Right atrium auricular region (tissue), 2 donors: Measurements from ENCODE around the gene CTTNBP2. TPM values are rescaled to one million over a fixed set of nuclear protein-coding genes. Genes with fewer than 3 reads are reported as not detected.

Source experiments
- DNase-seq: peaks from one replicate; pipeline ENCODE4 v3.0.0-alpha.2; 2019; ENCODE audit warnings: low spot score
- H3K27ac ChIP-seq, 2 donors: fragments of 200-600 bp; sonication (generic); 1 replicate in 1 of 2; 2 replicates in 1 of 2; pipeline ENCODE4 v1.5.1; 2016 to 2019
- H3K27me3 ChIP-seq, 2 donors: fragments of 200-600 bp; sonication (generic); one replicate each; pipeline versions ENCODE4 v1.5.1 to v1.6.0; 2017 to 2019
- H3K36me3 ChIP-seq: fragments of 200-600 bp; sonication (generic); one replicate; pipeline ENCODE4 v1.5.1; 2016
- H3K4me1 ChIP-seq, 2 donors: fragments of 200-600 bp; sonication (generic); one replicate each; pipeline versions ENCODE4 v1.5.1 to v1.6.0; 2017 to 2019
- H3K4me3 ChIP-seq, 2 donors: fragments of 200-600 bp; sonication (generic); 1 replicate in 1 of 2; 2 replicates in 1 of 2; pipeline ENCODE4 v1.5.1; 2017 to 2019; ENCODE audit warnings: mild to moderate bottlenecking in 1 of 2, moderate library complexity in 1 of 2
- H3K9me3 ChIP-seq, 2 donors: fragments of 200-600 bp; sonication (generic); one replicate each; pipeline ENCODE4 v1.5.1; 2019
- total RNA-seq, 2 donors: library from RNA; depleted of rRNA; stranded (reverse); fragments of >200 nt; gene quantifications; one replicate each; pipeline ENCODE4 v1.1.0, GENCODE V29; 2016
- TF ChIP-seq, protein P1 (sequence below), 2 donors: fragments of 200-600 bp; sonication (generic); IDR thresholded peaks; one replicate each; pipeline ENCODE4 v1.5.1; 2019; ENCODE audit warnings: antibody characterized with exemption in 2 of 2

The CTTNBP2 gene
- total RNA-seq, 2 donors from 2014 or later = 4.4 to 4.6 TPM

- TF ChIP-seq, protein P1, sequence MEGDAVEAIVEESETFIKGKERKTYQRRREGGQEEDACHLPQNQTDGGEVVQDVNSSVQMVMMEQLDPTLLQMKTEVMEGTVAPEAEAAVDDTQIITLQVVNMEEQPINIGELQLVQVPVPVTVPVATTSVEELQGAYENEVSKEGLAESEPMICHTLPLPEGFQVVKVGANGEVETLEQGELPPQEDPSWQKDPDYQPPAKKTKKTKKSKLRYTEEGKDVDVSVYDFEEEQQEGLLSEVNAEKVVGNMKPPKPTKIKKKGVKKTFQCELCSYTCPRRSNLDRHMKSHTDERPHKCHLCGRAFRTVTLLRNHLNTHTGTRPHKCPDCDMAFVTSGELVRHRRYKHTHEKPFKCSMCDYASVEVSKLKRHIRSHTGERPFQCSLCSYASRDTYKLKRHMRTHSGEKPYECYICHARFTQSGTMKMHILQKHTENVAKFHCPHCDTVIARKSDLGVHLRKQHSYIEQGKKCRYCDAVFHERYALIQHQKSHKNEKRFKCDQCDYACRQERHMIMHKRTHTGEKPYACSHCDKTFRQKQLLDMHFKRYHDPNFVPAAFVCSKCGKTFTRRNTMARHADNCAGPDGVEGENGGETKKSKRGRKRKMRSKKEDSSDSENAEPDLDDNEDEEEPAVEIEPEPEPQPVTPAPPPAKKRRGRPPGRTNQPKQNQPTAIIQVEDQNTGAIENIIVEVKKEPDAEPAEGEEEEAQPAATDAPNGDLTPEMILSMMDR (IDR thresholded peaks at IDR 0.05) = no peak
- Histone ChIP-seq H3K27ac (no peak overlapping the region), H3K36me3 (no peaks in the 10 kb centered on the region), H3K27me3 (no peaks in the 10 kb centered on the region), H3K4me3 (no peak overlapping the region), H3K4me1 (peaks cover 0 to 3% of the 10 kb centered on the region in 2 donors), H3K9me3 (no peaks in the 10 kb centered on the region)
- no peak for DNase-seq
Observed at GRCh38 chr7:117766913-117767312, 106.3 kb downstream of the CTTNBP2 start.

- Histone ChIP-seq H3K4me1 (no peaks in the 10 kb centered on the region), H3K4me3 (no peak overlapping the region), H3K27me3 (no peaks in the 10 kb centered on the region), H3K27ac (no peak overlapping the region), H3K9me3 (no peaks in the 10 kb centered on the region), H3K36me3 (peaks cover 5% of the 10 kb centered on the region)
- TF ChIP-seq, protein P1 (IDR thresholded peaks at IDR 0.05) = no peak
- DNase-seq = no peak
Observed at GRCh38 chr7:117764031-117764430, 109.2 kb downstream of the CTTNBP2 start.

- Histone ChIP-seq H3K9me3 (no peaks in the 10 kb centered on the region), H3K4me1 (no peaks in the 10 kb centered on the region), H3K27me3 (no peaks in the 10 kb centered on the region), H3K4me3 (no peak overlapping the region), H3K36me3 (peaks cover 13% of the 10 kb centered on the region), H3K27ac (no peak overlapping the region)
- TF ChIP-seq, protein P1 (IDR thresholded peaks at IDR 0.05) = no peak
- no peak for DNase-seq
Observed at GRCh38 chr7:117762055-117762454, 111.2 kb downstream of the CTTNBP2 start.

DNA sequence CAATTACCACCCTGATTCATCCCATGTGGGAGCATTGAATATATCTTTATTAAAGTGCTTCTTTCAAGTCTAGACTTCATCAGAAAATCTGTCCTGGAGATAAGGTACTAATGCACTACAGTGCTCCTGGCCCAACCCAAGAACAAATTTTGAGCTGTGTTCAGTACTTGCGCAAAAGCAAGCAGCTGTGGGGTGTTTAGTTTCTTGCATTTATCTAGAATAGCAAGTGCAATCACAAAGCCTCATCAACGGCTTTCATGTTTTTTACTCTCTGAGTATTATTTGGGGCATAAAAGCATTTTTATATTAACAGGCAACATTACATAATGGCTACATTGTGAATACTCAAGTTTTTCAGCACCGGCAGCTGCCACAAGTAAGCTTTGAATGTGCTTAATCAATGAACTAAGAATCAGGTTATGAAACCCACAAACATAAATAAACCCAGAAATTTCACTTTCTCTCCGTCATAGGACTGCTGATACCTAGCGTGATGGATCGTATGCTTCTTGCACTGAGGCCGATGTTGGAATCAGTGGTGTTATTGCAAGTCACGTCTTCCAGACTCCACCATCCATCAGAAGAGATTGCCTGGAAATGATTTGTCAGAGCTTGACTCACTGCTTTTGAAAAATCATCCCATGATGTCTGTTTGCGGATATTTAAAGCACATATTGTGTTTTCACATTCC, 113.1 kb downstream of the CTTNBP2 start:
- DNase-seq = no peak
- TF ChIP-seq, protein P1 (IDR thresholded peaks at IDR 0.05) = no peak
- H3K4me1 ChIP-seq = no peaks in the 10 kb centered on the region
- H3K27ac ChIP-seq = no peak overlapping the region
- H3K9me3 ChIP-seq = no peaks in the 10 kb centered on the region
- H3K36me3 ChIP-seq = peaks cover 13% of the 10 kb centered on the region
- no peak overlapping the region for H3K4me3 ChIP-seq
- no peaks in the 10 kb centered on the region for H3K27me3 ChIP-seq

GRCh38 chr7:117757440-117757839, 115.8 kb downstream of the CTTNBP2 start:
- H3K27ac ChIP-seq = no peak overlapping the region
- H3K36me3 ChIP-seq = peaks cover 13% of the 10 kb centered on the region
- H3K4me1 ChIP-seq = peaks cover 0 to 4% of the 10 kb centered on the region in 2 donors
- no peak overlapping the region for H3K4me3 ChIP-seq
- no peaks in the 10 kb centered on the region for H3K27me3 ChIP-seq
- TF ChIP-seq, protein P1 (IDR thresholded peaks at IDR 0.05) = no peak
- DNase-seq = no peak
- no peaks in the 10 kb centered on the region for H3K9me3 ChIP-seq
